K562 (cell line): ENCODE data around the gene NUDT4B. TPM values are rescaled to one million over a fixed set of nuclear protein-coding genes. Genes with fewer than 3 reads are reported as not detected.
"Not testable (repeated sequence)": the region's sequence is repeated elsewhere in the genome, so short reads cannot be mapped to it uniquely, and the experiment has no call there.

Source experiments
- ATAC-seq: fragments of 200-7000 bp; cut with Tn5 transposase; 3 replicates; pipeline ENCODE4 v1.9.1; 2020; ENCODE audit warnings: moderate library complexity
- BruUV-seq: library from RNA; stranded (reverse); fragments of 400-500 nt; replicated peaks from 2 replicates; lab custom pipeline; 2021; lab: Mats Ljungman, UMichigan
- CTCF ChIA-PET: fragments of 300-600 bp; formaldehyde crosslinking; extraction: SDS; loops from one replicate; lab custom pipeline; 2021; ENCODE audit warnings: low intra/inter-chr PET ratio; lab: Yijun Ruan, JAX
- POLR2A ChIA-PET: fragments of 300-600, 350-650 bp; sonication (Branson Sonifier 250); formaldehyde crosslinking; extraction: SDS; loops from one replicate; lab custom pipeline; 2021; ENCODE audit warnings: antibody characterized with exemption, inconsistent platforms; lab: Yijun Ruan, JAX
- DNase-seq, 4 experiments: peaks; one replicate each; pipeline versions ENCODE4 v3.0.0 to v3.0.0-alpha.2; 2011 to 2018; ENCODE audit warnings: low spot score in 3 of 4, mixed read lengths in 3 of 4; ENCODE audit errors: extremely low read depth in 1 of 4
- FAIRE-seq: peaks from 2 replicates; lab custom pipeline; 2011; peaks lifted over from hg19 to GRCh38; lab: Jason Lieb, UNC
- H2AFZ ChIP-seq: 2 replicates; pipeline ENCODE4 v1.6.0; 2011; ENCODE audit warnings: low read depth, low read length, control low read depth, inconsistent platforms
- H3K27ac ChIP-seq: fragments of 200-600 bp; 3 replicates; pipeline ENCODE4 v1.8.0; 2011; ENCODE audit warnings: low read depth, mild to moderate bottlenecking, control low read depth, inconsistent platforms, low read length, moderate library complexity, mixed read lengths; ENCODE audit errors: extremely low read depth
- H3K27me3 ChIP-seq, 2 experiments: fragments of 300-600 bp in 1 of 2; 2 replicates in 1 of 2; 3 replicates in 1 of 2; pipeline versions ENCODE4 v1.6.0 to v1.8.0; 2011; ENCODE audit warnings: inconsistent platforms in 2 of 2, low read length in 2 of 2, mild to moderate bottlenecking in 1 of 2, mixed read lengths in 1 of 2, moderate library complexity in 1 of 2; ENCODE audit not compliant: control insufficient read depth in 2 of 2, insufficient read depth in 2 of 2
- H3K36me3 ChIP-seq: fragments of 300-600 bp; 3 replicates; pipeline ENCODE4 v1.8.0; 2011; ENCODE audit warnings: mild to moderate bottlenecking, low read length, inconsistent platforms; ENCODE audit not compliant: control insufficient read depth, insufficient read depth
- H3K4me1 ChIP-seq, 2 experiments: fragments of 200-600 bp in 1 of 2; replicated peaks in 1 of 2; 2 replicates in 1 of 2; 3 replicates in 1 of 2; pipeline versions ENCODE4 v1.5.1 to v1.8.0; 2011; ENCODE audit warnings: inconsistent platforms in 2 of 2, low read length in 2 of 2, mild to moderate bottlenecking in 1 of 2, mixed read lengths in 1 of 2, moderate library complexity in 1 of 2; ENCODE audit not compliant: control insufficient read depth in 2 of 2, insufficient read depth in 2 of 2
- H3K4me2 ChIP-seq: 2 replicates; pipeline ENCODE4 v1.6.1; 2011; ENCODE audit warnings: low read length, control low read depth, inconsistent platforms, mixed read lengths; ENCODE audit not compliant: insufficient read depth
- H3K4me3 ChIP-seq: fragments of 200-600 bp; sonication (generic), shearing (Covaris generic); 2 replicates; pipeline ENCODE4 v1.5.1; 2016; ENCODE audit warnings: control low read depth, inconsistent platforms
- H3K79me2 ChIP-seq: fragments of 200-600 bp; 3 replicates; pipeline ENCODE4 v1.8.0; 2011; ENCODE audit warnings: low read length, inconsistent platforms; ENCODE audit not compliant: control insufficient read depth, insufficient read depth
- H3K9ac ChIP-seq, 2 experiments: 2 replicates each; pipeline versions ENCODE4 v1.6.0 to v1.6.1; 2011; ENCODE audit warnings: low read depth in 2 of 2, low read length in 2 of 2, control low read depth in 1 of 2, inconsistent platforms in 1 of 2, mild to moderate bottlenecking in 1 of 2, mixed read lengths in 1 of 2; ENCODE audit not compliant: insufficient read depth in 1 of 2
- H3K9me1 ChIP-seq: one replicate; pipeline ENCODE4 v1.6.0; 2011; ENCODE audit warnings: inconsistent platforms, mild to moderate bottlenecking, low read length, moderate library complexity; ENCODE audit not compliant: control insufficient read depth, insufficient read depth
- H3K9me3 ChIP-seq: replicated peaks from 2 replicates; pipeline ENCODE4 v1.5.1; 2011; ENCODE audit warnings: low read depth, low read length, inconsistent platforms; ENCODE audit not compliant: control insufficient read depth, insufficient read depth
- H4K20me1 ChIP-seq: replicated peaks from 2 replicates; pipeline ENCODE4 v1.6.1; 2011; ENCODE audit warnings: low read length, inconsistent platforms, mixed read lengths; ENCODE audit not compliant: control insufficient read depth, insufficient read depth
- WGBS: fragments of 100-300 bp; shearing (Covaris generic); methylation state at CpG from one replicate; pipeline ENCODE4 v1.1.6; 2016; ENCODE audit warnings: low coverage, mixed read lengths; ENCODE audit not compliant: insufficient coverage; ENCODE audit errors: missing lambda C conversion rate; 5-methylcytosine and 5-hydroxymethylcytosine counted together
- in situ Hi-C: fragments of 300-500 bp; cut with MboI; formaldehyde crosslinking; loops from 4 replicates; pipeline ENCODE4 v1.15.0; 2018; ENCODE audit warnings: inconsistent platforms, mixed read lengths
- intact Hi-C: fragments of 100-400 bp; cut with micrococcal nuclease; formaldehyde crosslinking; loops from 2 replicates; pipeline ENCODE4 v1.14.2; 2022
- polyA plus RNA-seq, 8 experiments: library from polyadenylated mRNA; depleted of rRNA in 4 of 8; stranded (reverse) in 5 of 8; unstranded in 3 of 8; fragments of >200 nt; fragmentation: Nextera tagmentation in 2 of 8; fragmentation: Illumina TruSeq in 1 of 8; extraction: Ambion mirVana in 2 of 8; extraction: Trizol in 1 of 8; gene quantifications; 2 replicates each; pipeline versions ENCODE4 v1.2.1 to v1.2.3, GENCODE V29; 2011 to 2014; ENCODE audit warnings: inconsistent platforms in 1 of 8, missing spikeins in 1 of 8
- total RNA-seq, 7 experiments: library from RNA; depleted of rRNA in 6 of 7; stranded (reverse); fragments of >200 nt in 6 of 7; fragmentation: Illumina TruSeq in 2 of 7; extraction: Trizol in 2 of 7; gene quantifications; 2 replicates each; pipeline versions ENCODE4 v1.2.1 to v1.2.3, GENCODE V29; 2011 to 2021; ENCODE audit warnings: low replicate concordance in 1 of 7

Gene NUDT4B
- total and polyA plus RNA-seq, 9 of the 15 experiments (the other 6 are each of a cell fraction or from before 2014, with no cell fraction given) = 0.06 to 58.0 (median 14.2) TPM; not detected in 1

GRCh38 chr1:148738667-148739066 is 9.9 kb upstream of the NUDT4B start:
- no CpG with 5 or more reads among the region's 6 CpGs for WGBS
- H3K9ac ChIP-seq, H3K4me1 ChIP-seq, H3K27me3 ChIP-seq, BruUV-seq, H3K9me3 ChIP-seq, H2AFZ ChIP-seq, H3K27ac ChIP-seq, H4K20me1 ChIP-seq, H3K79me2 ChIP-seq, H3K4me3 ChIP-seq, intact Hi-C loops, H3K4me2 ChIP-seq, in situ Hi-C loops, H3K36me3 ChIP-seq, DNase-seq, ATAC-seq, POLR2A ChIA-PET, CTCF ChIA-PET, H3K9me1 ChIP-seq, FAIRE-seq: not testable (repeated sequence)

GRCh38 chr1:148743200-148743599 is 5.4 kb upstream of the NUDT4B start:
- CTCF ChIA-PET, H2AFZ ChIP-seq, H3K9me3 ChIP-seq, H3K27me3 ChIP-seq, H3K79me2 ChIP-seq, H3K4me1 ChIP-seq, intact Hi-C loops, H4K20me1 ChIP-seq, BruUV-seq, H3K27ac ChIP-seq, in situ Hi-C loops, H3K9me1 ChIP-seq, POLR2A ChIA-PET, H3K9ac ChIP-seq, H3K36me3 ChIP-seq, FAIRE-seq, ATAC-seq, H3K4me3 ChIP-seq, DNase-seq, H3K4me2 ChIP-seq: not testable (repeated sequence)
- no CpG with 5 or more reads among the region's 4 CpGs for WGBS

GRCh38 chr1:148743726-148744720 is 4.6 kb upstream of the NUDT4B start:
- peak; percentile 58 for ATAC-seq
- H3K4me1 ChIP-seq, H3K9me1 ChIP-seq, H3K27ac ChIP-seq, H3K4me2 ChIP-seq, in situ Hi-C loops, FAIRE-seq, H2AFZ ChIP-seq, H3K4me3 ChIP-seq, H3K27me3 ChIP-seq, H3K79me2 ChIP-seq, H3K36me3 ChIP-seq, intact Hi-C loops, DNase-seq, H3K9ac ChIP-seq, H4K20me1 ChIP-seq, CTCF ChIA-PET, H3K9me3 ChIP-seq, POLR2A ChIA-PET, BruUV-seq: not testable (repeated sequence)
- no CpG with 5 or more reads among the region's 9 CpGs for WGBS
